A549 (cell line): Measurements from ENCODE around the gene USP32. TPM values are rescaled to one million over a fixed set of nuclear protein-coding genes. Genes with fewer than 3 reads are reported as not detected.

Experiments
- ATAC-seq, 2 experiments: fragments of 200-7000 bp in 1 of 2; fragments of >200 bp in 1 of 2; cut with Nextera tagmentation in 1 of 2; cut with Tn5 transposase in 1 of 2; 3 replicates each; pipeline versions ENCODE4 v1.8.0 to v1.9.1; 2018 to 2020; ENCODE audit warnings: mild to moderate bottlenecking in 1 of 2, moderate library complexity in 1 of 2
- CTCF ChIA-PET: fragments of 300-600 bp; sonication (Branson Sonifier 250); formaldehyde crosslinking; extraction: SDS; loops from one replicate; lab custom pipeline; 2021; ENCODE audit warnings: antibody characterized with exemption, inconsistent platforms; lab: Yijun Ruan, JAX
- POLR2A ChIA-PET: fragments of 350-600 bp; formaldehyde crosslinking; extraction: SDS; loops from one replicate; lab custom pipeline; 2021; ENCODE audit warnings: antibody characterized with exemption, inconsistent platforms; lab: Yijun Ruan, JAX
- DNase-seq, 2 experiments: peaks; one replicate each; pipeline versions ENCODE4 v3.0.0 to v3.0.0-alpha.2; 2011 to 2016; ENCODE audit warnings: low read depth in 1 of 2, low spot score in 1 of 2
- FAIRE-seq: peaks from 2 replicates; lab custom pipeline; 2011; peaks lifted over from hg19 to GRCh38; lab: Jason Lieb, UNC
- H3K27ac ChIP-seq, 2 experiments: fragments of >200 bp; sonication (Bioruptor Twin); formaldehyde crosslinking; 3 replicates each; pipeline ENCODE4 v1.5.1; 2016 to 2017
- H3K4me1 ChIP-seq: fragments of >200 bp; sonication (Bioruptor Twin); formaldehyde crosslinking; 3 replicates; pipeline ENCODE4 v1.6.1; 2016
- H3K4me2 ChIP-seq: fragments of >200 bp; sonication (Bioruptor Twin); formaldehyde crosslinking; 3 replicates; pipeline ENCODE4 v1.6.1; 2016
- H3K4me3 ChIP-seq: fragments of >200 bp; sonication (Bioruptor Twin); formaldehyde crosslinking; 3 replicates; pipeline ENCODE4 v1.5.1; 2016
- H3K9me3 ChIP-seq: fragments of >200 bp; sonication (Bioruptor Twin); formaldehyde crosslinking; 3 replicates; pipeline ENCODE4 v1.6.1; 2016
- BHLHE40 ChIP-seq: IDR thresholded peaks from 2 replicates; pipeline ENCODE4 v1.6.1; 2012; ENCODE audit warnings: low read depth, low read length, inconsistent platforms
- CHD2 ChIP-seq: fragments of 150-350 bp; IDR thresholded peaks from 2 replicates; pipeline ENCODE4 v1.6.1; 2014; ENCODE audit warnings: low read length; ENCODE audit not compliant: partially characterized antibody
- CHD4 ChIP-seq: fragments of 200-600 bp; sonication (generic); IDR thresholded peaks from 2 replicates; pipeline ENCODE4 v1.6.1; 2016; ENCODE audit warnings: antibody characterized with exemption, mild to moderate bottlenecking, borderline replicate concordance
- EP300 ChIP-seq, 2 experiments: fragments of >200 bp; sonication (Bioruptor Twin); formaldehyde crosslinking; IDR thresholded peaks; 2 replicates in 1 of 2; 3 replicates in 1 of 2; pipeline ENCODE4 v1.6.1; 2016 to 2017
- ESRRA ChIP-seq: fragments of 150-350 bp; IDR thresholded peaks from 2 replicates; pipeline ENCODE4 v1.6.1; 2014; ENCODE audit warnings: mild to moderate bottlenecking, low read length, borderline replicate concordance
- FOSL2 ChIP-seq, 2 experiments: fragments of 450-650 bp in 1 of 2; fragments of >200 bp in 1 of 2; sonication (Bioruptor Twin) in 1 of 2; formaldehyde crosslinking; IDR thresholded peaks; 2 replicates each; pipeline versions ENCODE4 v1.5.0 to v1.6.1; 2016 to 2020; ENCODE audit warnings: mild to moderate bottlenecking in 1 of 2, moderate library complexity in 1 of 2
- FOXS1 ChIP-seq: fragments of 250-450 bp; sonication (Bioruptor Pico); IDR thresholded peaks from 2 replicates; pipeline ENCODE4 v1.5.0; 2020; ENCODE audit warnings: mild to moderate bottlenecking, moderate library complexity
- GATA3 ChIP-seq: IDR thresholded peaks from 2 replicates; pipeline ENCODE4 v1.6.1; 2012; ENCODE audit warnings: borderline replicate concordance
- HDAC2 ChIP-seq: fragments of 200-600 bp; sonication (generic); IDR thresholded peaks from 2 replicates; pipeline ENCODE4 v1.6.1; 2016
- HES2 ChIP-seq: fragments of >200 bp; sonication (Bioruptor Twin); formaldehyde crosslinking; IDR thresholded peaks from 2 replicates; pipeline ENCODE4 v1.6.1; 2016
- HOXA7 ChIP-seq: fragments of 250-450 bp; sonication (Bioruptor Pico); IDR thresholded peaks from 2 replicates; pipeline ENCODE4 v1.5.0; 2020; ENCODE audit warnings: mild to moderate bottlenecking, moderate library complexity
- HOXB5 ChIP-seq: fragments of 250-450 bp; sonication (Bioruptor Pico); IDR thresholded peaks from 2 replicates; pipeline ENCODE4 v1.5.0; 2020; ENCODE audit warnings: mild to moderate bottlenecking, moderate library complexity
- JUNB ChIP-seq: fragments of >200 bp; sonication (Bioruptor Twin); formaldehyde crosslinking; IDR thresholded peaks from 2 replicates; pipeline ENCODE4 v1.6.1; 2016
- KDM1A ChIP-seq: fragments of 200-600 bp; sonication (generic); IDR thresholded peaks from 2 replicates; pipeline ENCODE4 v1.6.1; 2016; ENCODE audit warnings: low read depth, mild to moderate bottlenecking
- MAX ChIP-seq: IDR thresholded peaks from 2 replicates; pipeline ENCODE4 v1.6.1; 2012
- MAZ ChIP-seq: fragments of 150-350 bp; IDR thresholded peaks from 2 replicates; pipeline ENCODE4 v1.6.1; 2014; ENCODE audit warnings: antibody characterized with exemption, low read depth, low read length, borderline replicate concordance
- MYC ChIP-seq: IDR thresholded peaks from 2 replicates; pipeline ENCODE4 v1.6.1; 2012; ENCODE audit warnings: mild to moderate bottlenecking, inconsistent platforms, low read length, improper control_type of control experiment, borderline replicate concordance
- NFE2L2 ChIP-seq: fragments of 150-350 bp; conservative IDR thresholded peaks from 2 replicates; pipeline ENCODE4 v1.6.1; 2014; ENCODE audit warnings: low read length
- NPAS2 ChIP-seq: fragments of 250-450 bp; sonication (Bioruptor Pico); IDR thresholded peaks from 2 replicates; pipeline ENCODE4 v1.8.0; 2022; ENCODE audit warnings: mild to moderate bottlenecking, moderate library complexity, borderline replicate concordance
- POLR2AphosphoS2 ChIP-seq: conservative IDR thresholded peaks from 2 replicates; pipeline ENCODE4 v1.6.1; 2012; ENCODE audit warnings: low read length, improper control_type of control experiment, inconsistent platforms
- RARB ChIP-seq: fragments of 250-450 bp; sonication (Bioruptor Pico); IDR thresholded peaks from 2 replicates; pipeline ENCODE4 v1.8.0; 2021; ENCODE audit warnings: mild to moderate bottlenecking, moderate library complexity
- RNF2 ChIP-seq: fragments of 200-600 bp; sonication (generic); IDR thresholded peaks from 2 replicates; pipeline ENCODE4 v1.6.1; 2016; ENCODE audit warnings: low read depth, mild to moderate bottlenecking, antibody characterized with exemption, moderate library complexity, borderline replicate concordance
- USF2 ChIP-seq: fragments of 450-650 bp; IDR thresholded peaks from 2 replicates; pipeline ENCODE4 v1.6.1; 2014; ENCODE audit warnings: antibody characterized with exemption
- ZFP36 ChIP-seq: fragments of 450-650 bp; IDR thresholded peaks from 2 replicates; pipeline ENCODE4 v1.6.1; 2014; ENCODE audit warnings: borderline replicate concordance; ENCODE audit not compliant: partially characterized antibody
- ZNF302 ChIP-seq: fragments of 250-450 bp; sonication (Bioruptor Pico); IDR thresholded peaks from 2 replicates; pipeline ENCODE4 v1.9.0; 2021; ENCODE audit warnings: inconsistent platforms, mild to moderate bottlenecking, moderate library complexity
- WGBS: methylation state at CpG from one replicate; pipeline ENCODE4 v1.1.6; 2017; ENCODE audit errors: missing lambda C conversion rate; 5-methylcytosine and 5-hydroxymethylcytosine counted together
- polyA plus RNA-seq, 4 experiments: library from polyadenylated mRNA; depleted of rRNA in 3 of 4; stranded (reverse); fragments of >200 nt; fragmentation: RNase III in 1 of 4; extraction: RNeasy Plus Mini Kit Qiagen cat#74134 plus additional on column Dnase treatment in 1 of 4; gene quantifications; 2 replicates in 3 of 4; 3 replicates in 1 of 4; pipeline ENCODE4 v1.2.3, GENCODE V29; 2011 to 2017
- TF ChIP-seq, protein P1 (sequence below): fragments of 250-450 bp; sonication (Bioruptor Pico); IDR thresholded peaks from 2 replicates; pipeline ENCODE4 v1.5.0; 2020; ENCODE audit warnings: low read depth, mild to moderate bottlenecking, moderate library complexity
- TF ChIP-seq, protein P2 (sequence below): IDR thresholded peaks from 2 replicates; pipeline ENCODE4 v1.6.1; 2012

USP32 gene
- polyA plus RNA-seq, 2 of the 4 experiments (the other 2 are of a cell fraction): 35.4 to 52.2 TPM

- 60% methylated on average over 3 of the region's 3 CpGs for WGBS
- FAIRE-seq: no peak
- TF ChIP-seq USF2 (no peak), FOXS1 (CRISPR knock-in tag) (no peak), ESRRA (no peak), HDAC2 (no peak), HOXB5 (CRISPR knock-in tag) (no peak), MAZ (no peak), MAX (no peak), EP300 (IDR thresholded peaks at IDR 0.05) (no peak), BHLHE40 (no peak), HOXA7 (no peak)
- ATAC-seq: no peak
- Histone ChIP-seq H3K4me1 (peaks cover 6% of the 10 kb centered on the region; the same call in 2 of the 3 replicates), H3K27ac (no peak overlapping the region), H3K4me2 (no peak overlapping the region), H3K4me3 (no peak overlapping the region), H3K9me3 (no peaks in the 10 kb centered on the region)
- POLR2A ChIA-PET: no interaction called here
- CTCF ChIA-PET: interaction anchor here (1.0 to 15.1 kb wide), 2 partner anchors 12 to 16 kb away, joined by 4 to 150 read pairs; no protein-coding TSS in a partner anchor
- DNase-seq: no peak
Measured at GRCh38 chr17:60155427-60155814, 236.5 kb downstream of the USP32 start.

- ChIA-PET CTCF (interaction anchor here (1.0 to 15.1 kb wide), 2 partner anchors 12 to 16 kb away, joined by 4 to 150 read pairs; no protein-coding TSS in a partner anchor), POLR2A (no interaction called here)
- Histone ChIP-seq H3K9me3 (no peaks in the 10 kb centered on the region), H3K4me3 (no peak overlapping the region), H3K4me2 (no peak overlapping the region), H3K4me1 (peaks cover 12% of the 10 kb centered on the region), H3K27ac (no peak overlapping the region)
- TF ChIP-seq POLR2AphosphoS2 (no peak), RARB (no peak), GATA3 (no peak), NPAS2 (CRISPR knock-in tag) (no peak), FOXS1 (CRISPR knock-in tag) (no peak), FOSL2 (IDR thresholded peaks at IDR 0.05) (no peak), FOSL2 (CRISPR knock-in tag; IDR thresholded peaks at IDR 0.05) (no peak), CHD4 (no peak), MYC (no peak), CHD2 (no peak), KDM1A (no peak), HDAC2 (no peak), HOXA7 (no peak), ZFP36 (no peak), NFE2L2 (no peak), JUNB (no peak)
- FAIRE-seq: no peak
- DNase-seq: no peak
- ATAC-seq: no peak
- 72% methylated on average over 14 of the region's 14 CpGs for WGBS
Measured at GRCh38 chr17:60154616-60155426, 237.1 kb downstream of the USP32 start.

GRCh38 chr17:60153606-60154390, 238.1 kb downstream of the USP32 start:
- FAIRE-seq (no peak), DNase-seq (no peak), ATAC-seq (no peak)
- no peak overlapping the region for H3K4me3 ChIP-seq
- H3K4me1 ChIP-seq: peaks cover 18% of the 10 kb centered on the region
- H3K4me2 ChIP-seq: no peak overlapping the region
- H3K9me3 ChIP-seq: no peaks in the 10 kb centered on the region
- ChIA-PET CTCF (interaction anchor here (0.8 to 15.1 kb wide), 3 partner anchors 11 to 264 kb away, joined by 3 to 150 read pairs (median 3); no protein-coding TSS in a partner anchor), POLR2A (no interaction called here)
- H3K27ac ChIP-seq: no peak overlapping the region
- 49% methylated on average over 12 of the region's 12 CpGs for WGBS
- TF ChIP-seq HES2 (no peak), RNF2 (no peak), NPAS2 (CRISPR knock-in tag) (no peak), BHLHE40 (no peak), ZNF302 (no peak), USF2 (no peak), MAZ (no peak)
- TF ChIP-seq, protein P1, sequence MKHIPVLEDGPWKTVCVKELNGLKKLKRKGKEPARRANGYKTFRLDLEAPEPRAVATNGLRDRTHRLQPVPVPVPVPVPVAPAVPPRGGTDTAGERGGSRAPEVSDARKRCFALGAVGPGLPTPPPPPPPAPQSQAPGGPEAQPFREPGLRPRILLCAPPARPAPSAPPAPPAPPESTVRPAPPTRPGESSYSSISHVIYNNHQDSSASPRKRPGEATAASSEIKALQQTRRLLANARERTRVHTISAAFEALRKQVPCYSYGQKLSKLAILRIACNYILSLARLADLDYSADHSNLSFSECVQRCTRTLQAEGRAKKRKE (CRISPR knock-in tag): no peak
- TF ChIP-seq, protein P2, sequence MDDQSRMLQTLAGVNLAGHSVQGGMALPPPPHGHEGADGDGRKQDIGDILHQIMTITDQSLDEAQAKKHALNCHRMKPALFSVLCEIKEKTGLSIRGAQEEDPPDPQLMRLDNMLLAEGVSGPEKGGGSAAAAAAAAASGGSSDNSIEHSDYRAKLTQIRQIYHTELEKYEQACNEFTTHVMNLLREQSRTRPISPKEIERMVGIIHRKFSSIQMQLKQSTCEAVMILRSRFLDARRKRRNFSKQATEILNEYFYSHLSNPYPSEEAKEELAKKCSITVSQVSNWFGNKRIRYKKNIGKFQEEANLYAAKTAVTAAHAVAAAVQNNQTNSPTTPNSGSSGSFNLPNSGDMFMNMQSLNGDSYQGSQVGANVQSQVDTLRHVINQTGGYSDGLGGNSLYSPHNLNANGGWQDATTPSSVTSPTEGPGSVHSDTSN: no peak
